WI38 (cell line): ENCODE results near the gene GHSR.

Experiments
- H3K4me3 ChIP-seq: 2 replicates; pipeline ENCODE4 v1.5.1; 2011; ENCODE audit warnings: low read depth, mild to moderate bottlenecking, control low read depth, low read length
- CTCF ChIP-seq: IDR thresholded peaks from 2 replicates; pipeline ENCODE4 v1.5.1; 2012; ENCODE audit warnings: low read depth, mild to moderate bottlenecking, control low read depth, low read length

The GHSR gene

GRCh38 chr3:172402892-172403643, 45.2 kb downstream of the GHSR start:
- TF ChIP-seq CTCF: no peak

GRCh38 chr3:172402090-172402489, 46.2 kb downstream of the GHSR start:
- no peak for TF ChIP-seq CTCF
- H3K4me3 ChIP-seq: no peak overlapping the region

More at GRCh38 chr3:172402892-172403643, 45.2 kb downstream of the GHSR start:
- H3K4me3 ChIP-seq: no peak overlapping the region

GRCh38 chr3:172398484-172398883, 49.8 kb downstream of the GHSR start:
- TF ChIP-seq CTCF: no peak
- H3K4me3 ChIP-seq: no peak overlapping the region

GRCh38 chr3:172397716-172398405, 50.4 kb downstream of the GHSR start:
- TF ChIP-seq CTCF: no peak
- no peak overlapping the region for H3K4me3 ChIP-seq

- TF ChIP-seq CTCF: no peak
- H3K4me3 ChIP-seq: no peak overlapping the region
Observed at GRCh38 chr3:172396400-172396799, 51.9 kb downstream of the GHSR start.

- no peak overlapping the region for H3K4me3 ChIP-seq
- TF ChIP-seq CTCF: no peak
Observed at GRCh38 chr3:172394692-172395091, 53.6 kb downstream of the GHSR start.
